ENCODE data around the gene PNCK. TPM values are rescaled to one million over a fixed set of nuclear protein-coding genes. Genes with fewer than 3 reads are reported as not detected.
"Not testable (repeated sequence)": the region's sequence is repeated elsewhere in the genome, so short reads cannot be mapped to it uniquely, and the experiment has no call there.

Gene PNCK
- total RNA-seq, 1 donor from 2014 or later = 1.1 TPM

- peaks cover under 1% of the 10 kb centered on the region for H3K79me2 ChIP-seq (ENCODE audit: insufficient read depth, low read length)
- H3K4me3 ChIP-seq (ENCODE audit: insufficient read depth, low read depth, low read length) = no peak overlapping the region
- H3K9me3 ChIP-seq (ENCODE audit: insufficient read depth, low read depth, low read length) = no peaks in the 10 kb centered on the region
- no peak overlapping the region for H3K27ac ChIP-seq (ENCODE audit: low read depth, low read length)
- no peak for TF ChIP-seq EZH2 (IDR thresholded peaks at IDR 0.05; ENCODE audit: insufficient read depth, low read length)
- TF ChIP-seq, protein P1, sequence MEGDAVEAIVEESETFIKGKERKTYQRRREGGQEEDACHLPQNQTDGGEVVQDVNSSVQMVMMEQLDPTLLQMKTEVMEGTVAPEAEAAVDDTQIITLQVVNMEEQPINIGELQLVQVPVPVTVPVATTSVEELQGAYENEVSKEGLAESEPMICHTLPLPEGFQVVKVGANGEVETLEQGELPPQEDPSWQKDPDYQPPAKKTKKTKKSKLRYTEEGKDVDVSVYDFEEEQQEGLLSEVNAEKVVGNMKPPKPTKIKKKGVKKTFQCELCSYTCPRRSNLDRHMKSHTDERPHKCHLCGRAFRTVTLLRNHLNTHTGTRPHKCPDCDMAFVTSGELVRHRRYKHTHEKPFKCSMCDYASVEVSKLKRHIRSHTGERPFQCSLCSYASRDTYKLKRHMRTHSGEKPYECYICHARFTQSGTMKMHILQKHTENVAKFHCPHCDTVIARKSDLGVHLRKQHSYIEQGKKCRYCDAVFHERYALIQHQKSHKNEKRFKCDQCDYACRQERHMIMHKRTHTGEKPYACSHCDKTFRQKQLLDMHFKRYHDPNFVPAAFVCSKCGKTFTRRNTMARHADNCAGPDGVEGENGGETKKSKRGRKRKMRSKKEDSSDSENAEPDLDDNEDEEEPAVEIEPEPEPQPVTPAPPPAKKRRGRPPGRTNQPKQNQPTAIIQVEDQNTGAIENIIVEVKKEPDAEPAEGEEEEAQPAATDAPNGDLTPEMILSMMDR (IDR thresholded peaks at IDR 0.05; ENCODE audit: insufficient read depth, low read depth, low read length) = no peak
- no peak for DNase-seq (ENCODE audit: low read depth)
- H3K27ac Mint-ChIP-seq (ENCODE audit: unreplicated experiment) = no peak overlapping the region
- no peaks in the 10 kb centered on the region for H3K27me3 Mint-ChIP-seq (ENCODE audit: low read depth, unreplicated experiment)
- H3K4me2 ChIP-seq (ENCODE audit: low read length) = no peak overlapping the region
- H3K9ac ChIP-seq (ENCODE audit: low read length) = no peak overlapping the region
- H3K27me3 ChIP-seq (ENCODE audit: insufficient read depth, low read length) = no peaks in the 10 kb centered on the region
- H3K36me3 ChIP-seq (ENCODE audit: insufficient read depth, low read length) = no peaks in the 10 kb centered on the region
- no peak overlapping the region for H2AFZ ChIP-seq (ENCODE audit: low read depth, low read length)
- no peak for FAIRE-seq
- peaks cover 2% of the 10 kb centered on the region for H3K4me1 ChIP-seq (ENCODE audit: insufficient read depth, low read length)
- peaks cover 2% of the 10 kb centered on the region for H4K20me1 ChIP-seq (ENCODE audit: insufficient read depth, low read length)
- H3K4me3 Mint-ChIP-seq (ENCODE audit: unreplicated experiment) = no peak overlapping the region
- peaks cover 2% of the 10 kb centered on the region for H3K4me1 Mint-ChIP-seq (ENCODE audit: low read depth, unreplicated experiment)
- no peaks in the 10 kb centered on the region for H3K36me3 Mint-ChIP-seq (ENCODE audit: low read depth, unreplicated experiment)
- no peaks in the 10 kb centered on the region for H3K9me3 Mint-ChIP-seq (ENCODE audit: unreplicated experiment)
Observed at GRCh38 chrX:153684467-153685155, 11.0 kb upstream of the PNCK start.

- H3K36me3 Mint-ChIP-seq (ENCODE audit: low read depth, unreplicated experiment); H3K79me2 ChIP-seq (ENCODE audit: insufficient read depth, low read length); H3K27ac ChIP-seq (ENCODE audit: low read depth, low read length); H3K4me3 Mint-ChIP-seq (ENCODE audit: unreplicated experiment); H3K36me3 ChIP-seq (ENCODE audit: insufficient read depth, low read length); H3K27me3 ChIP-seq (ENCODE audit: insufficient read depth, low read length); H2AFZ ChIP-seq (ENCODE audit: low read depth, low read length); H3K27ac Mint-ChIP-seq (ENCODE audit: unreplicated experiment); H3K9ac ChIP-seq (ENCODE audit: low read length); H3K9me3 ChIP-seq (ENCODE audit: insufficient read depth, low read depth, low read length); DNase-seq (ENCODE audit: low read depth); H3K27me3 Mint-ChIP-seq (ENCODE audit: low read depth, unreplicated experiment); H3K4me3 ChIP-seq (ENCODE audit: insufficient read depth, low read depth, low read length); H3K4me1 ChIP-seq (ENCODE audit: insufficient read depth, low read length); H3K9me3 Mint-ChIP-seq (ENCODE audit: unreplicated experiment); H4K20me1 ChIP-seq (ENCODE audit: insufficient read depth, low read length); H3K4me2 ChIP-seq (ENCODE audit: low read length); H3K4me1 Mint-ChIP-seq (ENCODE audit: low read depth, unreplicated experiment); FAIRE-seq: not testable (repeated sequence)
Observed at GRCh38 chrX:153683486-153683885, 9.9 kb upstream of the PNCK start.

- no peaks in the 10 kb centered on the region for H3K79me2 ChIP-seq (ENCODE audit: insufficient read depth, low read length)
- Mint-ChIP-seq H3K9me3 (ENCODE audit: unreplicated experiment) (no peaks in the 10 kb centered on the region), H3K27ac (ENCODE audit: unreplicated experiment) (no peak overlapping the region), H3K27me3 (ENCODE audit: low read depth, unreplicated experiment) (no peaks in the 10 kb centered on the region), H3K36me3 (ENCODE audit: low read depth, unreplicated experiment) (no peaks in the 10 kb centered on the region), H3K4me1 (ENCODE audit: low read depth, unreplicated experiment) (no peaks in the 10 kb centered on the region), H3K4me3 (ENCODE audit: unreplicated experiment) (no peak overlapping the region)
- H3K36me3 ChIP-seq (ENCODE audit: insufficient read depth, low read length) = no peaks in the 10 kb centered on the region
- FAIRE-seq (no peak), DNase-seq (ENCODE audit: low read depth) (no peak)
- H2AFZ ChIP-seq (ENCODE audit: low read depth, low read length) = no peak overlapping the region
- no peak overlapping the region for H3K27ac ChIP-seq (ENCODE audit: low read depth, low read length)
- TF ChIP-seq, protein P1 (IDR thresholded peaks at IDR 0.05; ENCODE audit: insufficient read depth, low read depth, low read length) = no peak
- no peak for TF ChIP-seq EZH2 (IDR thresholded peaks at IDR 0.05; ENCODE audit: insufficient read depth, low read length)
- H3K9ac ChIP-seq (ENCODE audit: low read length) = no peak overlapping the region
- no peak overlapping the region for H3K4me3 ChIP-seq (ENCODE audit: insufficient read depth, low read depth, low read length)
- H3K27me3 ChIP-seq (ENCODE audit: insufficient read depth, low read length) = no peaks in the 10 kb centered on the region
- no peaks in the 10 kb centered on the region for H3K9me3 ChIP-seq (ENCODE audit: insufficient read depth, low read depth, low read length)
- no peaks in the 10 kb centered on the region for H3K4me1 ChIP-seq (ENCODE audit: insufficient read depth, low read length)
- no peaks in the 10 kb centered on the region for H4K20me1 ChIP-seq (ENCODE audit: insufficient read depth, low read length)
- no peak overlapping the region for H3K4me2 ChIP-seq (ENCODE audit: low read length)
Observed at GRCh38 chrX:153681175-153681574, 7.6 kb upstream of the PNCK start.
